Amniotic stem cell (primary cell): Measurements from ENCODE around the gene TNFAIP6.

Experiments
- DNase-seq: peaks from one replicate; lab custom pipeline; 2025; lab: John Stamatoyannopoulos, UW

The TNFAIP6 gene

GRCh38 chr2:151359768-151360461, 2.5 kb downstream of the TNFAIP6 start:
- no peak for DNase-seq

- DNase-seq = no peak
Measured at GRCh38 chr2:151361674-151362370, 4.4 kb downstream of the TNFAIP6 start.

GRCh38 chr2:151363709-151364108, 6.3 kb downstream of the TNFAIP6 start:
- DNase-seq = no peak

GRCh38 chr2:151367571-151367970, 10.2 kb downstream of the TNFAIP6 start:
- DNase-seq = no peak

- DNase-seq = peak; percentile 22
Measured at GRCh38 chr2:151374436-151374835, 17.0 kb downstream of the TNFAIP6 start.

- no peak for DNase-seq
Measured at GRCh38 chr2:151379169-151379568, 21.8 kb downstream of the TNFAIP6 start.

- no peak for DNase-seq
Measured at GRCh38 chr2:151380580-151381235, 23.3 kb downstream of the TNFAIP6 start.

- DNase-seq = no peak
Measured at GRCh38 chr2:151381266-151381665, 23.9 kb downstream of the TNFAIP6 start.

GRCh38 chr2:151388011-151388410, 30.6 kb downstream of the TNFAIP6 start:
- DNase-seq = no peak

GRCh38 chr2:151391436-151391835, 34.0 kb downstream of the TNFAIP6 start:
- DNase-seq = no peak

- no peak for DNase-seq
Measured at GRCh38 chr2:151394509-151394908, 37.1 kb downstream of the TNFAIP6 start.

GRCh38 chr2:151395509-151396374, 38.4 kb downstream of the TNFAIP6 start:
- DNase-seq = no peak

GRCh38 chr2:151399981-151400380, 42.6 kb downstream of the TNFAIP6 start:
- no peak for DNase-seq

GRCh38 chr2:151401149-151401548, 43.8 kb downstream of the TNFAIP6 start:
- no peak for DNase-seq

GRCh38 chr2:151403914-151404313, 46.5 kb downstream of the TNFAIP6 start:
- DNase-seq = no peak

GRCh38 chr2:151405376-151405775, 48.0 kb downstream of the TNFAIP6 start:
- no peak for DNase-seq

GRCh38 chr2:151407281-151407680, 49.9 kb downstream of the TNFAIP6 start:
- DNase-seq = no peak

GRCh38 chr2:151408788-151409600, 51.6 kb downstream of the TNFAIP6 start:
- no peak for DNase-seq

- peak; percentile 74 for DNase-seq
Measured at GRCh38 chr2:151409601-151410484, 52.5 kb downstream of the TNFAIP6 start, which contains the start of gene RIF1. Gene RIF1, plus strand, starts transcription at chr2:151409902. Its CDS starts 522 bp downstream, at chr2:151410424.

- DNase-seq = no peak
Measured at GRCh38 chr2:151410485-151410834, 53.1 kb downstream of the TNFAIP6 start.
